Neural cell (in vitro differentiated cells): Measurements from ENCODE around the gene EPHX1. TPM values are rescaled to one million over a fixed set of nuclear protein-coding genes. Genes with fewer than 3 reads are reported as not detected.

Experiments
- H2AFZ ChIP-seq: fragments of 200-600, 300-800 bp; sonication (generic), shearing (Covaris generic); 2 replicates; pipeline ENCODE4 v1.6.0; 2014; ENCODE audit warnings: low read depth, mild to moderate bottlenecking, antibody characterized with exemption, low read length, moderate library complexity
- H3F3A ChIP-seq: fragments of 200-600 bp; shearing (Covaris generic); 2 replicates; pipeline ENCODE4 v1.6.1; 2016; ENCODE audit warnings: mild to moderate bottlenecking, moderate library complexity, mixed read lengths, antibody characterized with exemption, low read length; ENCODE audit not compliant: insufficient read depth, poor library complexity, severe bottlenecking
- H3K27ac ChIP-seq: fragments of 200-600, 300-800 bp; sonication (generic), shearing (Covaris generic); 2 replicates; pipeline ENCODE4 v1.5.1; 2014; ENCODE audit warnings: mild to moderate bottlenecking, low read length, moderate library complexity
- H3K27me3 ChIP-seq: fragments of 300-800, 200-600 bp; sonication (generic), shearing (Covaris generic); 2 replicates; pipeline ENCODE4 v1.6.0; 2014; ENCODE audit warnings: mild to moderate bottlenecking, low read depth, low read length, moderate library complexity; ENCODE audit not compliant: insufficient read depth
- H3K36me3 ChIP-seq: fragments of 300-800, 200-600 bp; sonication (generic), shearing (Covaris generic); 2 replicates; pipeline ENCODE4 v1.5.1; 2014; ENCODE audit warnings: mild to moderate bottlenecking, antibody characterized with exemption, low read length, moderate library complexity; ENCODE audit not compliant: insufficient read depth
- H3K4me2 ChIP-seq: fragments of 300-800, 200-600 bp; sonication (generic), shearing (Covaris generic); 2 replicates; pipeline ENCODE4 v1.6.0; 2014; ENCODE audit warnings: mild to moderate bottlenecking, low read length
- H3K4me3 ChIP-seq: fragments of 300-800, 200-600 bp; sonication (generic), shearing (Covaris generic); 2 replicates; pipeline ENCODE4 v1.5.1; 2014; ENCODE audit warnings: mild to moderate bottlenecking, low read length, moderate library complexity
- H3K79me2 ChIP-seq: fragments of 200-600 bp; shearing (Covaris generic); replicated peaks from 2 replicates; pipeline ENCODE4 v1.6.0; 2014; ENCODE audit warnings: mild to moderate bottlenecking, low read length, moderate library complexity; ENCODE audit not compliant: insufficient read depth
- H3K9ac ChIP-seq: fragments of 300-800, 200-600 bp; sonication (generic), shearing (Covaris generic); 2 replicates; pipeline ENCODE4 v1.6.1; 2016; ENCODE audit warnings: mild to moderate bottlenecking, low read length, mixed read lengths
- H3K9me2 ChIP-seq: fragments of 200-600 bp; shearing (Covaris generic); 2 replicates; pipeline ENCODE4 v1.6.1; 2016; ENCODE audit warnings: mild to moderate bottlenecking, low read length, mixed read lengths; ENCODE audit not compliant: insufficient read depth
- H3K9me3 ChIP-seq: fragments of 200-600, 300-800 bp; sonication (generic), shearing (Covaris generic); 2 replicates; pipeline ENCODE4 v1.6.1; 2016; ENCODE audit warnings: mild to moderate bottlenecking, mixed run types, low read length, moderate library complexity, mixed read lengths
- H4K20me1 ChIP-seq: fragments of 200-600 bp; shearing (Covaris generic); 2 replicates; pipeline ENCODE4 v1.6.1; 2016; ENCODE audit warnings: mild to moderate bottlenecking, mixed run types; ENCODE audit not compliant: insufficient read depth
- CTCF ChIP-seq: fragments of 450-650 bp; IDR thresholded peaks from 2 replicates; pipeline ENCODE4 v1.5.1; 2014; ENCODE audit warnings: antibody characterized with exemption, mild to moderate bottlenecking, moderate library complexity; ENCODE audit not compliant: poor library complexity, severe bottlenecking
- EP300 ChIP-seq: fragments of 450-650 bp; conservative IDR thresholded peaks from 2 replicates; pipeline ENCODE4 v1.6.1; 2014; ENCODE audit warnings: antibody characterized with exemption, mild to moderate bottlenecking, moderate library complexity; ENCODE audit not compliant: poor library complexity, severe bottlenecking
- EZH2 ChIP-seq: fragments of 200-600, 300-800 bp; shearing (Covaris generic), sonication (generic); IDR thresholded peaks from 2 replicates; pipeline ENCODE4 v1.6.1; 2014; ENCODE audit warnings: antibody characterized with exemption, low read length, borderline replicate concordance, mild to moderate bottlenecking; ENCODE audit not compliant: insufficient read depth, poor library complexity, severe bottlenecking
- MXI1 ChIP-seq: fragments of 450-650 bp; conservative IDR thresholded peaks from 2 replicates; pipeline ENCODE4 v1.6.1; 2014; ENCODE audit warnings: antibody characterized with exemption, mild to moderate bottlenecking; ENCODE audit not compliant: poor library complexity, severe bottlenecking
- POLR2AphosphoS5 ChIP-seq: IDR thresholded peaks from 2 replicates; pipeline ENCODE4 v1.6.1; 2012
- RAD21 ChIP-seq: fragments of 450-650 bp; conservative IDR thresholded peaks from 2 replicates; pipeline ENCODE4 v1.6.1; 2014; ENCODE audit warnings: antibody characterized with exemption, mild to moderate bottlenecking, moderate library complexity
- REST ChIP-seq: IDR thresholded peaks from 2 replicates; pipeline ENCODE4 v1.6.1; 2012; ENCODE audit warnings: borderline replicate concordance
- SMC3 ChIP-seq: fragments of 450-650 bp; conservative IDR thresholded peaks from 2 replicates; pipeline ENCODE4 v1.6.1; 2014; ENCODE audit warnings: antibody characterized with exemption, mild to moderate bottlenecking, moderate library complexity; ENCODE audit not compliant: poor library complexity
- TAF1 ChIP-seq: IDR thresholded peaks from 2 replicates; pipeline ENCODE4 v1.6.1; 2012; ENCODE audit warnings: low read depth
- polyA plus RNA-seq: library from polyadenylated mRNA; depleted of rRNA; stranded (reverse); fragments of >200 nt; gene quantifications from 2 replicates; pipeline ENCODE4 v1.2.3, GENCODE V29; 2014

EPHX1 gene
- polyA plus RNA-seq, 1 donor from 2014 or later: 8.7 TPM

GRCh38 chr1:225853441-225853840 is 43.5 kb downstream of the EPHX1 start:
- H3K79me2 ChIP-seq: no peaks in the 10 kb centered on the region
- no peaks in the 10 kb centered on the region for H3F3A ChIP-seq
- H2AFZ ChIP-seq: no peak overlapping the region
- no peaks in the 10 kb centered on the region for H3K9me2 ChIP-seq
- no peaks in the 10 kb centered on the region for H3K9me3 ChIP-seq
- H3K36me3 ChIP-seq: no peaks in the 10 kb centered on the region
- H3K4me3 ChIP-seq: no peak overlapping the region
- no peak overlapping the region for H3K9ac ChIP-seq
- no peak for TF ChIP-seq REST
- TF ChIP-seq SMC3: no peak
- TF ChIP-seq EZH2: no peak
- TF ChIP-seq EP300: no peak
- no peak for TF ChIP-seq CTCF
- TF ChIP-seq POLR2AphosphoS5: no peak
- no peak for TF ChIP-seq TAF1
- no peak for TF ChIP-seq RAD21
- TF ChIP-seq MXI1: no peak
- H4K20me1 ChIP-seq: no peaks in the 10 kb centered on the region
- H3K4me2 ChIP-seq: no peak overlapping the region
- H3K27ac ChIP-seq: no peak overlapping the region
- H3K27me3 ChIP-seq: no peaks in the 10 kb centered on the region

- Histone ChIP-seq H3K4me2 (no peak overlapping the region), H3K9me3 (no peaks in the 10 kb centered on the region), H3K79me2 (no peaks in the 10 kb centered on the region), H3K36me3 (no peaks in the 10 kb centered on the region), H3F3A (no peaks in the 10 kb centered on the region), H3K27ac (no peak overlapping the region), H4K20me1 (no peaks in the 10 kb centered on the region), H3K27me3 (no peaks in the 10 kb centered on the region), H3K9me2 (no peaks in the 10 kb centered on the region), H3K4me3 (no peak overlapping the region), H3K9ac (no peak overlapping the region), H2AFZ (no peak overlapping the region)
- no peak for TF ChIP-seq REST
- TF ChIP-seq CTCF: no peak
- TF ChIP-seq SMC3: no peak
- TF ChIP-seq EP300: no peak
- no peak for TF ChIP-seq MXI1
- TF ChIP-seq RAD21: no peak
- no peak for TF ChIP-seq EZH2
- TF ChIP-seq POLR2AphosphoS5: no peak
- TF ChIP-seq TAF1: no peak
Observed at GRCh38 chr1:225855503-225856300, 45.8 kb downstream of the EPHX1 start.
